ENCODE results near the gene RBPMS2. TPM values are rescaled to one million over a fixed set of nuclear protein-coding genes. Genes with fewer than 3 reads are reported as not detected.

The RBPMS2 gene
- total and polyA plus RNA-seq, 2 donors (not counting 3 experiments of a cell fraction or from before 2014, with no cell fraction given): 2.3 to 7.8 TPM

GRCh38 chr15:64713592-64713991 lies 61.8 kb downstream of the RBPMS2 start:
- H3K27ac ChIP-seq (ENCODE audit: insufficient read depth, low read depth, low read length): no peak overlapping the region
- CTCF ChIA-PET: no interaction called here

More at GRCh38 chr15:64713592-64713991, 61.8 kb downstream of the RBPMS2 start:
- H3K79me2 ChIP-seq (ENCODE audit: control insufficient read depth, insufficient read depth, low read length): no peaks in the 10 kb centered on the region
- DNase-seq (ENCODE audit: low read depth, low spot score): no peak
- H3K9me1 ChIP-seq (replicated peaks; ENCODE audit: control insufficient read depth, extremely low read depth, insufficient read depth, low read length): no peaks in the 10 kb centered on the region
- intact Hi-C loops (cut with micrococcal nuclease): no loop called here
- no peaks in the 10 kb centered on the region for H4K20me1 ChIP-seq (replicated peaks; ENCODE audit: control insufficient read depth, extremely low read depth, insufficient read depth, low read length)
- H2AFZ ChIP-seq (ENCODE audit: low read depth, low read length): no peak overlapping the region
- H3K36me3 ChIP-seq (ENCODE audit: control insufficient read depth in 2 of 2, extremely low read depth in 1 of 2, insufficient read depth in 2 of 2, low read length in 2 of 2): no peaks in the 10 kb centered on the region
- no peaks in the 10 kb centered on the region for H3K27me3 ChIP-seq (ENCODE audit: control insufficient read depth in 2 of 2, insufficient read depth in 2 of 2, low read length in 2 of 2)
- H3K9me3 ChIP-seq (replicated peaks; ENCODE audit: control insufficient read depth, insufficient read depth, low read length): no peaks in the 10 kb centered on the region
- TF ChIP-seq CTCF (IDR thresholded peaks at IDR 0.05; ENCODE audit: extremely low read depth in 1 of 2, insufficient read depth in 1 of 2, low read depth in 1 of 2, low read length in 2 of 2): no peak
- no peak for TF ChIP-seq EZH2 (IDR thresholded peaks at IDR 0.05; ENCODE audit: borderline replicate concordance, low read depth, low read length, severe bottlenecking)
- no peak for TF ChIP-seq GATA2 (IDR thresholded peaks at IDR 0.05; ENCODE audit: insufficient read depth, insufficient read length, low read depth, low read length)
- no peak for TF ChIP-seq POLR2AphosphoS5 (IDR thresholded peaks at IDR 0.05; ENCODE audit: insufficient read depth, low read depth, low read length)
- no peak for TF ChIP-seq FOS (IDR thresholded peaks at IDR 0.05; ENCODE audit: borderline replicate concordance, insufficient read depth, low read length)
- dilution Hi-C loops (cut with MboI; ENCODE audit: extremely low pct_ligation_motif_present, low sequenced_read_pairs): no loop called here
- POLR2A ChIA-PET: no interaction called here
- no peak overlapping the region for H3K4me2 ChIP-seq (ENCODE audit: insufficient read depth, low read length)
- no peak overlapping the region for H3K9ac ChIP-seq (replicated peaks; ENCODE audit: extremely low read depth, insufficient read depth, low read length)
- H3K4me3 ChIP-seq (replicated peaks in 1 of 3; ENCODE audit: insufficient read depth in 1 of 3, low read depth in 1 of 3, low read length in 3 of 3): no peak overlapping the region
- BruUV-seq (replicated peaks): no TSS peak
- H3K4me1 ChIP-seq (ENCODE audit: control insufficient read depth, extremely low read depth, insufficient read depth, low read length): peaks cover 9% of the 10 kb centered on the region
- FAIRE-seq: no peak

All from endothelial cell of umbilical vein (primary cell).